Nephron progenitor cell (in vitro differentiated cells): Measurements from ENCODE around the gene CHADL.
A peak's percentile ranks its signal among the peaks of the same experiment; 100 is the strongest.
"Not testable (repeated sequence)": the region's sequence is repeated elsewhere in the genome, so short reads cannot be mapped to it uniquely, and the experiment has no call there.

Experiments
- DNase-seq: peaks from one replicate; pipeline ENCODE4 v3.0.0; 2021
- H3K27ac Mint-ChIP-seq: 2 replicates; pipeline ENCODE4 v1.8.0; 2021; ENCODE audit warnings: mild to moderate bottlenecking, moderate library complexity, mixed read lengths
- H3K27me3 Mint-ChIP-seq: 2 replicates; pipeline ENCODE4 v1.8.0; 2021; ENCODE audit warnings: mild to moderate bottlenecking, low read depth, mixed read lengths; ENCODE audit not compliant: poor library complexity
- H3K36me3 Mint-ChIP-seq: 2 replicates; pipeline ENCODE4 v1.8.0; 2021; ENCODE audit warnings: low read depth, mixed read lengths
- H3K4me1 Mint-ChIP-seq: 2 replicates; pipeline ENCODE4 v1.8.0; 2021; ENCODE audit warnings: mixed read lengths
- H3K4me3 Mint-ChIP-seq: 2 replicates; pipeline ENCODE4 v1.8.0; 2021; ENCODE audit warnings: mild to moderate bottlenecking, moderate library complexity, mixed read lengths
- H3K9me3 Mint-ChIP-seq: 2 replicates; pipeline ENCODE4 v1.8.0; 2021; ENCODE audit warnings: mild to moderate bottlenecking, moderate library complexity, mixed read lengths
- CTCF ChIP-seq: fragments of 200-600 bp; sonication (generic); IDR thresholded peaks from 2 replicates; pipeline ENCODE4 v1.5.0; 2021; ENCODE audit warnings: antibody characterized with exemption

Gene CHADL

GRCh38 chr22:41180926-41181325 lies 59.8 kb downstream of the CHADL start:
- no peaks in the 10 kb centered on the region for H3K27me3 Mint-ChIP-seq
- no peaks in the 10 kb centered on the region for H3K4me1 Mint-ChIP-seq
- peak overlapping the region; percentile 44 for H3K27ac Mint-ChIP-seq
- no peak overlapping the region for H3K4me3 Mint-ChIP-seq
- no peak for TF ChIP-seq CTCF
- peaks cover 55% of the 10 kb centered on the region for H3K36me3 Mint-ChIP-seq
- no peaks in the 10 kb centered on the region for H3K9me3 Mint-ChIP-seq
- no peak for DNase-seq

GRCh38 chr22:41180362-41180761 lies 60.4 kb downstream of the CHADL start:
- not testable (repeated sequence) for H3K4me1 Mint-ChIP-seq, DNase-seq, H3K4me3 Mint-ChIP-seq, H3K9me3 Mint-ChIP-seq, H3K27me3 Mint-ChIP-seq
- peak overlapping the region; percentile 44 for H3K27ac Mint-ChIP-seq
- peaks cover 60% of the 10 kb centered on the region for H3K36me3 Mint-ChIP-seq
